Kasumi-1 (cell line): ENCODE data around the gene SPAG16.
"Not testable (repeated sequence)": the region's sequence is repeated elsewhere in the genome, so short reads cannot be mapped to it uniquely, and the experiment has no call there.

ENCODE experiments used
- DNase-seq, 2 experiments: peaks; one replicate each; lab custom pipeline; 2025; lab: John Stamatoyannopoulos, UW

The SPAG16 gene

DNA sequence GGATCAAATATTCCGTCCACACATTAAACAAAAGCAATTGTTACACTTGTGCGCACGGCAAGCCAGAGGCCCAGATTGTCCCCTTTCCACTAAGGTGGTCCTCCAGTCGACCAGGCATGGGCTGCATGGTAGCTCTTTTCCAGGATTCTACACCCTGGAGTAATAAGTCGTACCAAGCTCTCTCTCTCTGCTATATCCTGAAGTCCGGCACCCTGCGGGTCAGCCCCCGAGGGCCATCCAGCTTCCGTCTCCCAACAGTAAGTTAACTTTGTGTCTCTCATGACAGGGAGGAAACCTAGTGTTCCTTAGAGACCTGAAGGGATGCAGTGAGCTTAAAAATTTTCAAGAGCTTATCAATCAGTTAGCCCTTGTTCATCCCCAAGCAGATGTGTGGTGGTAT is 126.4 kb downstream of the SPAG16 start:
- DNase-seq: not testable (repeated sequence)

DNA sequence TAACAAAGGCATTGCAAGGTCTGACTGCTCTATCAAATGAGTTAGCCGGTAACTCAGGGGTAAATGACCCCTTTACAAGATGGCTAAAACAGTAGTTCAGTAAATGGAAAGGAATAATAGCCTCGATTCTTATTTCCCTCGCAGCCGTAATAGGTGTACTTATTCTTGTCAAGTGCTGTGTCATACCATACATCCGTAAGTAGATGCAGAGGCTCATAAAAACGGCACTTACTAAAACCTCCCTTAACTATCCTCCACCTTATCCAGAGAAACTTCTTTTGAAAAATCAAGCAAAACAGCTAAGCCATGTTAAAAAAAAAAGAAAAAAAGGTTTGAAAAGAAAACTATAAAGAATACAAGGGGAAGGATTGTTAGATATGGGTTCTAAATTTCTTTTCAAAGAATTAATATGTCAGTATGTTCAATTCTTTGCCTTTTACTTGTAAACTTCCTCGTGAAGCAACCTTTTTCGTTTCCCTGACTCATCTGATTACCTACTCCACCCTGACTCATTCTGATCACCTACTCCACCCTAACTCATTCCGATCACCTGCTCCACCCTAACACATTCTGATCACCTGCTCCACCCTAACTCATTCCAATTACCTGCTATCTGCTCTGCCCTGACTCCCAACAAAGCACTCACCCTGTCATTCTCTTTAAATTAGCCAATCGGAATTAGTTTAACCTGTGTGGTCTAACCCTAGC is 127.5 kb downstream of the SPAG16 start:
- no peak for DNase-seq

DNA sequence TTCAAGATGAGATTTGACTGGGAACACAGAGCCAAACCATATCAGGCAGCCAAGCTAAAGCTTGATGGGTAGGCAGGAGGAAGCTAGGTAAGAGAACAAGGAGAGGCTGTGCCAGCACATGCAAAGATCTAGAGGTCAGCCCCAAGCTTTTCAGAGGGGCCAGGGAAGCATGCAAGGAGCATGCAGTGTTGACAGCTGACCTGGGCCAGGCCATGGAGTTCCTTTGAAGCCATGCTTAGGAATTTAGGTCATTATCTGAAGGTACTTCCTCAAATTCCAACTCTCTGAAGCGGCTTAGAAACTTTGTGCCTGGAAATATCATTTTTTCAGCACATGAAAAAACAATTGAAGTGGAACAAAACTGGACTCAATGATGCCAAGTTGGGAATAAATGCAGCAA is 130.8 kb downstream of the SPAG16 start:
- no peak for DNase-seq

DNA sequence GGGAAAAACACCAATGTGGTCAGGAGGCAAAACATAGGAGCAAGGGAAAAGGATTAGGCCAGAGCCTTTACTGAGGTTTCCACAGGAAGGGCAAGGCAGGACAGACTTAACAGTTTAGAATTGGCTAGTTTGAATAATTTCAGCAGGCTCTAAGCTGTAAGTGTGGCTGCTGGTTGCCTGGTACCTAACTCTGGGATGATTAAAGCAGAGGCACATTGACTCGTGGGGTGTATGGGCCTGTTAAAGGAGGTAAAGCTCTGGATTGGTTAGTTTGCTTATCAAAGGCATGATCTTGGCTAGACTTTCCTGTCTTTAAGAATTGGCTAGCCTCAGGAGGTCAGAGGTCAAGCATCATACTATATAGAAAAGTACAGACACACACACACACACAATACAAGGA is 132.6 kb downstream of the SPAG16 start:
- no peak for DNase-seq

DNA sequence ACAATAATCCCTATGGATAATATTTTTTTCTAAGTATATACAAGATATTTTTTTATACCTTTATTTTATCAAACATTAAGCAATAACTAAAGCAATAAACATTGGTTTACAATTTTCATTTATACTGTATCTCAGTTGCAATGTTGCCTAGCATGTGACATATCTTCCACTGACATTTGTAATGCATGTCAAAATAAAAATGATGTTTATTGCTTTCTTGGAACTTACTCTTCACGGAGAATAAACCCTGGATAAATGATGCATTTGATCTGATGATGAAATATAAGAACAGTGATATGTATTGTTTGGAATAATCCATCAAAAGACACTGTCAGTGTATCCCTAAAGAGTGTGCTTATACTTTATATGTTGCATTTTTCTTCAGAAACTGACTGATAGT is 135.7 kb downstream of the SPAG16 start:
- no peak for DNase-seq

DNA sequence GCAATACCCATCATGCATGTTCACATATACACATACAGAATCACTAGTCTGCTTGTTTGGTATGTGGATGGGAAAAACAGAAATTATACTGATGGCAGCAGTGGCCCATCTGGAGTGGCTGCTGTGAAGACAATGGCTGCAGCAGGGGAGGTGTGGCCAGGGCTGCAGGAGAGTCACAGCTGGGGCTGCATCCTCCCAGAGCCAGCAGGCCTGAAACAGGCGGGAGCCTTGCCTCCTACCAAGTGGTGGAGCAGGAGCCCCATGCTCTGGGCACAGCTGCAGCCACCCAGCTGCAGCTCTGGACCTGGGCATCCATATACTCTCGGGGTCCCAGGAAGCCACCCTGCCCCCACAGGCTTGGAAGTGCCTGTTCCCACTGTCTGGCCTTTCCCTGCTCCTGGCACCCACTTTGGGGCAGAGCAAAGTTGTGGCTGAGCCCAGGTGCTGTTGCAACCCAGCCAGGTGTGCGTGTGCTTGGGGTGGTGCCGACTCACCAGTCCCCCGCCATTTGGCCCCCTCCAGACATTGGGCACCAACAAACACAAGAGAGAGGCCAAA is 136.6 kb downstream of the SPAG16 start:
- no peak for DNase-seq

DNA sequence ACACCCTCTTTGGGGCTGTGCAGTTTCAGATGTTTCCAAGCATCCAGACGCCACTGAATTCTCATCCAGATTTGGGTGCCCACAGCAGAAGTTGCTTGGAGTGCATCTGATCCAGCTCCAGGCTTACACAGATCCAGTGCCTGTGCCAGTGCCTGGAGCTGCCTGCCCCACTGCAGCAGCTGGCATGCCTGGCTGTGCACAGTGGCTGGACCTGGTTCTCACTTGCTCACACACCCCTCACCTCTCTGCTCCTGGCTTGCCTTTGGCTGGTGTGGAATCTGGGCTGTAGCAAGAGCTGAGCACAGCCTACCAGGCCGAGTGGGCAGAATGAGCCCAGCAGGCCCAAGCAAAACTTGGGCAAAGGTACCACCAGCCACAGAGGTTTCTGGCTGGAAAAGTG is 137.9 kb downstream of the SPAG16 start:
- DNase-seq: no peak

DNA sequence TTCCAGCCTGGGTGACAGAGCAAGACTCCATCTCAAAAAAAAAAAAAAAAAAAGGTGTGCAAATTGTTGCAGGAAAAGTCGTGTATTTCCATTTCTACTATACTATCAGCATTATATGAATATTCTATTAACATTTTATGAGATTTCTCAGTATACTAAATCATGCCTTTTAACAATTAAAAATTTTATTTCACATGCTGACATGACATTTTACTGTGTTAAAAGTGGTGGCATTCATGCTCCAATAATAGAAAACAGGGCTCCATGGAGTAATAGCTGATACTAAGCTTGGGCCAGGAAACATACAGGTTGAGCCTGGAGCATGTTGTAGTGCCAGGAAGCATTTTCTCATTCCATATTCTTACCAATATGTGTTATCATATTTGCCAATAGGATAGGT is 141.4 kb downstream of the SPAG16 start:
- DNase-seq: no peak

DNA sequence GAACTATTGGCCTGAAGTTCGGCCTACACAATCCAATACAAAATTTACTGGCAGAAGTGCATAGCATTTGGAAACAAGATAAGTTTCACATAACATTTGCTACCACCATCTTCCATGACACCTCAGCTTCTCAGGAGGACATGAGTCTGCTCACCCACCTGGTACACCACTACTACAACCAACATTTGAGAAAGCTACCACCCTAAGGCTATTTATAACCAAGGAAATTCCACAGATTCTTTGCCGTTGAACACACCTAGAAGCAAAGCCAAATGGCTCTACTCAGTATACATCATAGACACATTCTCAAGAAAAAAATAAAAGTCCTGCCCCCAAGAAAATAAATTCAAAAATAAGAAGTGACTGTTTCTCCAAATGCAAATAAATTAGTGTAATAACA is 145.3 kb downstream of the SPAG16 start:
- DNase-seq: no peak

DNA sequence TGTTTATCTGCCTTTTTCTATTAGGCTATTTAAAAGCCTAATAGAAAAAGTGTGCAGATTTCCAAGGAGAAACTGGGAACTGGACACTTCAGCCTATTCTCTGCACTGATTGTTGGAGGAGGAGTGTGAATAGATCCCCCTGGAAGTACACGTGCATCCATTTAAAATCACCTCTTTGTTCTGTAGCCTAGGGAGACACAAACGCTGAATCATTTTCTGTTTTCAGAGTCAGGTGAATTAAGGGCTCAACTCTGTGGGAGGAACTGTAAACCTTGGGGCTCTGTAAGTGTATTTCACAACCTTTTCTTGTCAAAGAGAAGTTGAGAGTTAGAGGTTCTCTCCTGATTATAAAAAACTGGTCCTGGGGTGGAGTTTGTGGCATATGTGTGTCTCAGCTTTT is 159.7 kb downstream of the SPAG16 start:
- no peak for DNase-seq

DNA sequence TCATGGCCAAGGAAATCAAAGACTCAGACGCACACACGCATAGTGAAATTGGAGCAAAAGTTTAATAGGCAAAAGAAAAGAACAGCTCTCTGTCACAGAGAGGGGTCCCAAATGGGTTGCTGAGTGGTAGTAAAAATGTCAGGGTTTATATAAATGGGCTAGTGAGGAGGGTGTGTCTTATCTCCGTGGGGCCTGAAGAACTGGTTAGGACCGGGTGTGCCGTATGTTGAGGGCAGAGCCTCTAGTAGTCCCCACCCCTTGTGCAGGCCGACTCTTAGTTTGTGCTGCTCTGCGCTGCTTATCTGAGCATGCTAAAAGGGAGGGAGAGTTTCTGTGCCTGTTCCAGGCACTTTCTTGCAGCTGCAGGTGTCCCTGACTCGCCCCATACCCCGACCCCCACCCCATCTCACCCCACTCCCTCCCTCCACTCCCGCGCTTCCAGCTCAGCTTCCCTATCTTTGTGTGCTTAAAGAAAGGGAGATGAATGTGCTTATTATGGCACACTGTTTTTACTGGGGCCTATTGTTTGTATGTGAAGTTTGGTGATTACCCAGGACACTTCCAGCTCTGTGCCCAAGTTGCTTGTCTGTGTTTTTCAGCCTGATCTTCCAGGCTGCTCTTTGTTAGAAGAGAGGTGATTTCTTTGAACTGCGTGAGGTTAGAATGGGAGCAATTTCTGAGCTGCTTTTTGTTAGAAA is 167.4 kb downstream of the SPAG16 start:
- no peak for DNase-seq

DNA sequence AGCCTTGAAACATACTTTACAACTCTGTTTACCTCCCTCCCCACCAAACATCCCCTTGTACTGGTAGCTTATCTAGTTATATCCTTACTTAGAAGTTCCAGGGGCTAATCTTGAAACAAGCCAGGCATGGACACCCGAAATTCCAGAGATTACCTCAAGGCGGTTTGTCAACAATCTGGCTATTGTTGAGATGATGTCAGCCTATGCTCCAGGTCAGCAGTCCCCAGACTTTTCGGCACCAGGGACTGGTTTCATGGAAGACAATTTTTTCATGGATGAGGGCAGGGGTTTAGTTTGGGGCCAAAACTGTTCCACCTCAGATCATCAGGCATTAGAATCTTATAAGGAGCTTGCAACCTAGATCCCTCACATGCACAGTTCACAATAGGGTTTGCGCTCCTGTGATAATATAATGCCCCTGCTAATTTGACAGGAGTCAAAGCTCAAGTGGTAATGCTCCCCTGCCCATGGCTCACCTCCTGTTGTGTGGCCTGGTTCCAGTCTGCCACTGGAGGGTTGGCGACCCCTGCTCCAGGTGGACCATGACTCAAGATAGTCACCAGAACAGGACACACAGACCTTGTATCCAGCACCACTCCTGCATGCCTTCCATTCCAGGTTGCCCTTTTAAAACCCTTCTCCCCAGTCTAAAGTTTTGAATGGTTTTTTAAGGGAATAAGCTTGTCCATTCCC is 171.2 kb downstream of the SPAG16 start:
- no peak for DNase-seq

DNA sequence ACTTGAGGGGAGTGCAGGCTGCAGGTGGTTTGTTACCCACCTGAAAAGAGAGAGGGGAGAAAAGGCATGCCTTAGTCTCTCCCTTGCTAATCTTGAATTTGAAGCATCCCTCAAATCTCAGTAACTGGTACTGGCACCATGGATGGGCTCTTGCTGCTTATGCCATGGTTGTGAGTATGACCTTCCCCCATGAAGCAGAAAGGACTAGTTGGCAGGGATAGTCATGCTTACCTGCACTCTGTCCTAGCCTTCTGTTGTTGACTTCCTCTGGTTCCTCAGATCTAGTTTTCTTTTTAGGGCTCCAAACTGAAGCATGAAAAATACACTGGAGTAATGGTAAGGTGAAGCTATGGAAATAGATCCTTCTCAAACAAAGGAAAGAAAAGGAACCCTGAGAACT is 191.2 kb downstream of the SPAG16 start:
- no peak for DNase-seq

DNA sequence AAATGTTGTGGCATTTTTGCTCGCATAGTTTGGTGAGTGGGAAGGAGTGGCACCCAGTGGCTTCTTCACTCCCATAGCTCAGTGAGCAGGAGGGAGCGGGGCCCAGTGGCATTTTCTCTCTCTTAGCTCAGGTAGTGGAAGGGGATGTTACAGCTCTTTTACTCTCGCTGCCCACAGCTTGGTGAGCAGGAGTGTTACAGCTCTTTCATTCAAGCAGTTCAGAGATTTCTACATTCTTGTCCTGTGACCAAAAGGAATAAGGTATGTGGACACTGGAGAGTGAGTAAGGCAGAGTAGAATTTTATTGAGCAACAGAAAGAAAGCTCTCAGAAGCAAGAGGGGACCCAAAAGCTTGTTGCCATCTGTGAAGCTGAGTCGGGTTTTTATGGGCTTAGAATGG is 192.4 kb downstream of the SPAG16 start:
- no peak for DNase-seq

DNA sequence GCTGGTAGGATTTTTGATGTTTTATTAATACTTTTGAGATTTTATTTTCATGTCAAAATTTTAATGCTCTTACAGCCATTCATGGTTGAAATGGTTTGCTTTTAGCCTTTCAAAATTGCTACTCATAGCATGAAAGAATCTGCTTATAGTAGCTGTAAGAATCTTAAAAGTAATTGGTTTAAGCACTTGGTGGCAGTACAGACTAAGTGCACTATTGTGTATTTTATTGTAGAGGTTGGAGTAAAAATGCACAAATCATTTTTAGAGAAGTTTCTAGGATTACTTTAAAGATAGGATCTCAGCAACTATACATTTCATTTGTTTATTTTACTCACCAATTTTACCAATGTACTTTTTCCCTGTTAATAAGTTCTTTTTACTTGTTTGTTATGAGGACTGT is 205.8 kb downstream of the SPAG16 start:
- no peak for DNase-seq

DNA sequence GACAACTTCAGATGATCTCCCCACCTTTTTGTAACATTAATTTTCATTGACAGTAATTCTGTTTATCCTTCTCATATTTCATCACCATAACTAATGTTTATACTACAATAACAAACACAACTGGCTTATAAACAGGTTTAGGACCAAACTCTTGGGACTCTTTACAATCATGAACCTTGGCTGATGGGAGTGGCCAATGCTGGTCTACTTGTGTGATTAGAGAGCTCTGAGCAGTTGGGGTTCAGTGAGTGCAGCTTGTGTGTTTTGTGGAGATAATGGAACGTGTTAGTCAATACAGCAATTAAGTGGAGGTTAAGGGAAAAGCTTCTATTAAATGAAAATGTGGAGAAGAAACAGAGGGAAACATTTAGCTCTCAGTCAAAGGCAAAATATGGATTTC is 207.1 kb downstream of the SPAG16 start:
- no peak for DNase-seq

DNA sequence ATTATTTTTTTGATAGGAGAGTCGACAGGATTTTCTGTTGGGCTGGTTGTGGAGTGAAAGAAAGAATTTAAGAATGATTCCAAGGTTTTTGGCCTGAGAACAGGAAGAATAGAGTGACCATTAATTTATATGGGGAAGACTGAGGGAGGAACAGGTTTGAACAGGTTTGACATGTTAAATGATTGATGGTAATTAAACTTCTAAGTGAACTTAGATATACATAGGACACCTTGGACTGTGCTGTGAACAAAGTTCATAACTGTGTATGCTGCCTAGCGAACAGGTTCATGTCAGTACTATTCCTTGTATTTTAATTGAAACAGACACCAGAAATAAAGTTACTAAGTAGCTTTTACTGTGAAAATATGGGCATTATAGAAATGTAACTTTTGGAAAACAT is 212.0 kb downstream of the SPAG16 start:
- DNase-seq: no peak

DNA sequence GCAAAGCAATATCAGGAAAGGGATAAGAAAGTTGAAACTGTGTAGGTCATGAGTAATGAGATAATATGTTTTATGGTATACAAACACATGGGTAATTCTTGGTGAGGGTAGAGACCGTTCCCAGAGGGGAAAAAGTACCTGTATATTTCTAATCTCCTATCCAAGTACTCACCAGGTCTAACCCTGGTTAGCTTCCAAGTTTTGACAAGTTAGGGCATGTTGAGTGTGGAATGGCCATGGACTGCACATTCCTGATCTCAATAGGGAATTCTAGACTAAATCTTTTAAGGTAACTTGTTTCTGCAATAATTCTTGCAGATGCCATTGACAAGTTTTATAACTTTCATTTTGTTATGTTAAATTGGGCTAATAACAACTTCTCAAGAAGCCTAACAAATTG is 216.6 kb downstream of the SPAG16 start:
- DNase-seq: no peak

DNA sequence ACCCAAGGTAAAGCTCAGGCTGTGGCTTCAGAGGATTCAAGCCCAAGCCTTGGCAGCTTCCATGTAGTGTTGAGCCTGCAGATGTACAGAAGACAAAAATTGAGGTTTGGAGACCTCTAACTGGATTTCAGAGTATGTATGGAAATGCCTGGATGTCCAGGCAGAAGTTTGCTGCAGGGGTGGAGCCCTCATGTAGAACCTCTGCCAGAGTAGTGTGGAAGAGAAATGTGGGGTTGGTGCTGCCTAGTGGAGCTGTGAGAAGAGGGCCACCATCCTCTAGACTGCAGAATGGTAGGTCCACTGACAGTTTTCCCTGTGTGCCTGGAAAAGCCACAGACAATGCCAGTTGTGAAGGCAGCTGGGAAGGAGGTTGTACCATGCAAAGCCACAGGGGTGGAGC is 239.9 kb downstream of the SPAG16 start:
- no peak for DNase-seq

DNA sequence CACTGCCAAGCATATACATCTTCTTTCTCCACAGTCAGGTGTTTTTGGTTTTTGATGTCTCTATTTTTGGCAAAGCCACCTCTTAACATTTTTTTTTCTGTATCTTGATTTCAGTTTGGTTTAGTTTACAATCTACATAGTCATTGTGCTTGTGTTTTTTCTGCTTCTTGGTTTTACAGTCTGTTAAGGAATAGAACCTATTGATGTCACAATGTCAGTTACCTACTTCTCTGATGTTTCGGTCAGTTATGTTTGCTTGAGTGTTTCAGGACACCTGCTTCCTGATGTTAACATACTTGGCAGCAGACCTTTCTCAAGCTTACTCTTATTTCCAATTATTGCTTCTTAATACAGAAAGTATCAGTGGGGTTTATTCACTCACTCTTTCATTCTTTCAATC is 253.3 kb downstream of the SPAG16 start:
- no peak for DNase-seq

DNA sequence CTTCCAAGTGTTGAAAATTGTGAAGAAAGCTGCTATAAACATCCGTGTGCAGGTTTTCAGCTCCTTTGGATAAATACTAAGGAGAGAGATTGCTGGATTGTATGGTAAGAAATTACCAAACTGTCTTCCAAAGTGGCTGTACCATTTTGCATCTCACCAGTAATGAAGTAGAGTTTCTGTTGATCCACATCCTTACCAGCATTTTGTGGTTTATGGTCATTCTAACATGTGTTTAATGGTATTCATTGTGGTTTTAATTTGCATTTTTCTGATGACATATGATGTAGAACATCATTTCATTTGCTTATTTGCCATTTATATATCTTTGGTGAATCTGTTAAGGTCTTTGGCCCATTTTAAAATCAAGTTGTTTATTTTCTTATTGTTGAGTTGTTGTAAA is 260.7 kb downstream of the SPAG16 start:
- DNase-seq: no peak

DNA sequence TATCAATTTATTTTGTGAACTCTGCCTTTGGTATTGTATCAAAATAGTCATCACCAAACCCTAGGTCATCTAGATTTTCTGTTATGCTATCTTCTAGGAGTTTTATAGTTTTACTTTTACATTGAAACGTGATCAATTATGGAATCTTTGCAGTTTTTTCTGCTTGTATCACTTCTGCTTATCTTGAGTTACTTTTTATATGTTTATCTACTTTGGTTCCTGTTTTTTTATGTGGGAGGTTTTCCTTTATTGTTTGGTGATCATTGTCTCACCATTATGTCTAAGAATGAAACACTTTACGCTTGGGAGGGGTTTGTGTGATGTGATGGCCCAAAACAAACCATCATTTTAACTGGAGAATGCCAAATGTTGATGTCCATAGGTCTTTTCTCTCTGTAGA is 261.2 kb downstream of the SPAG16 start:
- DNase-seq: no peak

DNA sequence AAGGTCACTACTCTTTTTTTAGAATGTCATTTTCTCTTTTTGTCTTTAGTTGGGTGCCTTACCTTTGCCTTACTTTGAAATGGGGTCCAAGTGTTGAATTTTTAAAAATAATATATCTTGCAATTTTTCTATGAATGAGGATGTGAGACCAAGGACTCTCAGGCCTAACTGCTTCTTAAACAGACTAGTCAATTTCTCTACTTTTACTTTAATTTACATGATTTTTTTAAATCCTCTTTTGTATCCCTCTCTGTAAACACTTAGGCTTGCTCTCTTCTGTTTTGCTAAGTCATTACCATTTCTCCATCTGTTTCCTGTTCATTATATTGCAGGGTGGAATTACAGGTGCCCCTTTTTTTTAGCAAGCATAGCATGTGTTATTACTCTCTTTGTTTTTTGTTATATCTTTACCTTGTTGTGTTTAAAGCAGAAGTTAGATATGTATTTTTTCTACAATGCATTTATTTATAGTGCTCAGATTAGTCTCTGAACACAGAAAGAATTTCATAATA is 261.8 kb downstream of the SPAG16 start:
- DNase-seq: no peak
